HCT116 (cell line): Measurements from ENCODE around the gene IL17A. TPM values are rescaled to one million over a fixed set of nuclear protein-coding genes. Genes with fewer than 3 reads are reported as not detected.

ENCODE experiments used
- ATAC-seq: fragments of 200-7000 bp; cut with Tn5 transposase; 2 replicates; pipeline ENCODE4 v1.9.1; 2020; ENCODE audit warnings: mild to moderate bottlenecking, moderate library complexity
- BruUV-seq: library from RNA; stranded (reverse); fragments of 400-500 nt; replicated peaks from 2 replicates; lab custom pipeline; 2021; lab: Mats Ljungman, UMichigan
- CTCF ChIA-PET: fragments of 300-600 bp; sonication (Branson Sonifier 250); formaldehyde crosslinking; loops from one replicate; lab custom pipeline; 2021; ENCODE audit warnings: antibody characterized with exemption; lab: Charles Lee
- POLR2A ChIA-PET: fragments of 300-600, 350-600 bp; sonication (Branson Sonifier 250); formaldehyde crosslinking; loops from one replicate; lab custom pipeline; 2021; ENCODE audit warnings: antibody characterized with exemption; lab: Charles Lee
- RAD21 ChIA-PET, 2 experiments: fragments of 300-600 bp; sonication (Branson Sonifier 250); formaldehyde crosslinking; loops; one replicate each; lab custom pipeline; 2023; ENCODE audit warnings: low total read pairs in 2 of 2; ENCODE audit not compliant: uncharacterized antibody in 2 of 2, unreplicated experiment in 2 of 2, low non-redundant PET in 1 of 2; lab: Charles Lee
- DNase-seq: peaks from one replicate; pipeline ENCODE4 v3.0.0-alpha.2; 2010; ENCODE audit warnings: low read depth, low spot score
- H2AFZ ChIP-seq: fragments of 200-600 bp; shearing (Covaris generic), sonication (generic); 2 replicates; pipeline ENCODE4 v1.6.1; 2017; ENCODE audit warnings: low read depth, mixed run types, mixed read lengths, antibody characterized with exemption, low read length; ENCODE audit not compliant: poor library complexity, severe bottlenecking
- H3K27ac ChIP-seq: 2 replicates; pipeline ENCODE4 v1.5.1; 2012; ENCODE audit warnings: low read depth, low read length
- H3K27me3 ChIP-seq: fragments of 200-600 bp; sonication (generic); 2 replicates; pipeline ENCODE4 v1.6.1; 2016; ENCODE audit warnings: mixed run types, low read length, mixed read lengths; ENCODE audit not compliant: insufficient read depth
- H3K36me3 ChIP-seq, 2 experiments: fragments of 200-500 bp in 1 of 2; fragments of 200-600 bp in 1 of 2; sonication (Bioruptor generic) in 1 of 2; sonication (generic) in 1 of 2; 2 replicates each; pipeline versions ENCODE4 v1.5.1 to v1.6.1; 2014 to 2016; ENCODE audit warnings: low read length in 2 of 2, inconsistent platforms in 1 of 2, mixed read lengths in 1 of 2, mixed run types in 1 of 2; ENCODE audit not compliant: insufficient read depth in 2 of 2, control insufficient read depth in 1 of 2
- H3K4me1 ChIP-seq, 2 experiments: fragments of 200-600 bp in 1 of 2; sonication (generic) in 1 of 2; 2 replicates each; pipeline versions ENCODE4 v1.5.1 to v1.6.1; 2012 to 2017; ENCODE audit warnings: low read length in 2 of 2, inconsistent platforms in 1 of 2, mild to moderate bottlenecking in 1 of 2, mixed read lengths in 1 of 2, mixed run types in 1 of 2, moderate library complexity in 1 of 2; ENCODE audit not compliant: insufficient read depth in 2 of 2, control insufficient read depth in 1 of 2
- H3K4me2 ChIP-seq: fragments of 200-600 bp; sonication (generic); 2 replicates; pipeline ENCODE4 v1.6.1; 2017; ENCODE audit warnings: mixed run types, low read length, mixed read lengths
- H3K4me3 ChIP-seq, 2 experiments: fragments of 200-600 bp in 1 of 2; sonication (generic) in 1 of 2; replicated peaks in 1 of 2; 2 replicates each; pipeline ENCODE4 v1.5.1; 2011 to 2016; ENCODE audit warnings: low read length in 2 of 2, control low read depth in 1 of 2, low read depth in 1 of 2, mild to moderate bottlenecking in 1 of 2, mixed read lengths in 1 of 2, mixed run types in 1 of 2
- H3K79me2 ChIP-seq: fragments of 200-600 bp; sonication (generic); 2 replicates; pipeline ENCODE4 v1.6.1; 2017; ENCODE audit warnings: mild to moderate bottlenecking, mixed run types, low read length, moderate library complexity, mixed read lengths; ENCODE audit not compliant: insufficient read depth
- H3K9ac ChIP-seq: fragments of 200-600 bp; sonication (generic); 2 replicates; pipeline ENCODE4 v1.6.1; 2016; ENCODE audit warnings: low read length, mixed read lengths
- H3K9me2 ChIP-seq: fragments of 200-600 bp; sonication (generic), shearing (Covaris generic); 2 replicates; pipeline ENCODE4 v1.6.1; 2017; ENCODE audit warnings: mixed run types, mild to moderate bottlenecking, moderate library complexity; ENCODE audit not compliant: insufficient read depth
- H3K9me3 ChIP-seq, 2 experiments: fragments of 200-500 bp in 1 of 2; fragments of 200-600 bp in 1 of 2; sonication (Bioruptor generic) in 1 of 2; sonication (generic) in 1 of 2; 2 replicates each; pipeline ENCODE4 v1.6.1; 2014 to 2017; ENCODE audit warnings: low read length in 2 of 2, mixed read lengths in 2 of 2, inconsistent platforms in 1 of 2, low read depth in 1 of 2, mild to moderate bottlenecking in 1 of 2, mixed run types in 1 of 2, moderate library complexity in 1 of 2; ENCODE audit not compliant: control insufficient read depth in 1 of 2, insufficient read depth in 1 of 2
- H4K20me1 ChIP-seq: fragments of 200-600 bp; sonication (generic), shearing (Covaris generic); 2 replicates; pipeline ENCODE4 v1.6.1; 2017; ENCODE audit warnings: mixed run types, mild to moderate bottlenecking, moderate library complexity; ENCODE audit not compliant: insufficient read depth
- ATF3 ChIP-seq: IDR thresholded peaks from 2 replicates; pipeline ENCODE4 v1.6.1; 2012
- CTCF ChIP-seq, 3 experiments: fragments of 200-600 bp in 1 of 3; sonication (generic) in 1 of 3; IDR thresholded peaks in 2 of 3; conservative IDR thresholded peaks in 1 of 3; 2 replicates each; pipeline ENCODE4 v1.5.1; 2012 to 2017; ENCODE audit warnings: low read depth in 2 of 3, low read length in 2 of 3, antibody characterized with exemption in 1 of 3, borderline replicate concordance in 1 of 3, control low read depth in 1 of 3, mild to moderate bottlenecking in 1 of 3, mixed read lengths in 1 of 3, mixed run types in 1 of 3, moderate library complexity in 1 of 3; ENCODE audit not compliant: insufficient read depth in 1 of 3
- EGR1 ChIP-seq: IDR thresholded peaks from 2 replicates; pipeline ENCODE4 v1.6.1; 2012; ENCODE audit warnings: low read depth
- ELF1 ChIP-seq: IDR thresholded peaks from 2 replicates; pipeline ENCODE4 v1.6.1; 2012; ENCODE audit warnings: low read depth, borderline replicate concordance
- EZH2 ChIP-seq: fragments of 200-600 bp; sonication (generic); IDR thresholded peaks from 2 replicates; pipeline ENCODE4 v1.6.1; 2017; ENCODE audit warnings: antibody characterized with exemption, mixed run types
- EZH2phosphoT487 ChIP-seq: fragments of 200-600 bp; IDR thresholded peaks from 2 replicates; pipeline ENCODE4 v1.6.1; 2018; ENCODE audit warnings: antibody characterized with exemption, borderline replicate concordance
- FOSL1 ChIP-seq: IDR thresholded peaks from 2 replicates; pipeline ENCODE4 v1.6.1; 2012; ENCODE audit warnings: low read depth
- JUND ChIP-seq: IDR thresholded peaks from 2 replicates; pipeline ENCODE4 v1.6.1; 2012
- MAX ChIP-seq: IDR thresholded peaks from 2 replicates; pipeline ENCODE4 v1.6.1; 2012
- POLR2A ChIP-seq: IDR thresholded peaks from 2 replicates; pipeline ENCODE4 v1.7.0; 2011; ENCODE audit warnings: borderline replicate concordance; ENCODE audit not compliant: insufficient read depth, insufficient read length; ENCODE audit errors: extremely low read depth
- RAD21 ChIP-seq: IDR thresholded peaks from 2 replicates; pipeline ENCODE4 v1.6.1; 2012; ENCODE audit warnings: low read depth, mild to moderate bottlenecking
- REST ChIP-seq: IDR thresholded peaks from 2 replicates; pipeline ENCODE4 v1.6.1; 2012; ENCODE audit warnings: low read depth
- SIN3A ChIP-seq: IDR thresholded peaks from 2 replicates; pipeline ENCODE4 v1.6.1; 2012; ENCODE audit warnings: low read depth
- SP1 ChIP-seq: IDR thresholded peaks from 2 replicates; pipeline ENCODE4 v1.6.1; 2012; ENCODE audit warnings: low read depth
- SRF ChIP-seq: IDR thresholded peaks from 2 replicates; pipeline ENCODE4 v1.6.1; 2012; ENCODE audit warnings: low read depth
- TCF7L2 ChIP-seq: IDR thresholded peaks from 2 replicates; pipeline ENCODE4 v1.7.0; 2011; ENCODE audit warnings: borderline replicate concordance, inconsistent platforms; ENCODE audit not compliant: insufficient read depth, insufficient read length; ENCODE audit errors: extremely low read depth
- YY1 ChIP-seq: IDR thresholded peaks from 2 replicates; pipeline ENCODE4 v1.6.1; 2011; ENCODE audit warnings: low read length, low read depth, moderate library complexity, mild to moderate bottlenecking; ENCODE audit not compliant: insufficient replicate concordance; ENCODE audit errors: extremely low read depth
- ZBTB33 ChIP-seq: IDR thresholded peaks from 2 replicates; pipeline ENCODE4 v1.6.1; 2011; ENCODE audit warnings: mild to moderate bottlenecking, low read length, moderate library complexity; ENCODE audit not compliant: insufficient replicate concordance; ENCODE audit errors: extremely low read depth
- ZFX ChIP-seq: fragments of 450-650 bp; IDR thresholded peaks from 2 replicates; pipeline ENCODE4 v1.6.1; 2017
- intact Hi-C: fragments of 100-400 bp; cut with micrococcal nuclease; formaldehyde crosslinking; loops from 2 replicates; pipeline ENCODE4 v1.10.0; 2022
- total RNA-seq: library from RNA; stranded (reverse); gene quantifications from one replicate; pipeline ENCODE4 v1.2.1, GENCODE V29; 2021; ENCODE audit not compliant: unreplicated experiment

The IL17A gene
- total RNA-seq, 1 experiment from 2014 or later: not detected

- no TSS peak for BruUV-seq
- RAD21 ChIA-PET: no interaction called here
- Histone ChIP-seq H3K79me2 (no peaks in the 10 kb centered on the region), H3K9me3 (no peaks in the 10 kb centered on the region), H2AFZ (no peak overlapping the region), H3K4me2 (no peak overlapping the region), H3K27ac (no peak overlapping the region), H3K9me2 (no peaks in the 10 kb centered on the region), H3K27me3 (no peaks in the 10 kb centered on the region), H3K9ac (no peak overlapping the region), H4K20me1 (no peaks in the 10 kb centered on the region), H3K4me3 (no peak overlapping the region), H3K4me1 (no peaks in the 10 kb centered on the region), H3K36me3 (no peaks in the 10 kb centered on the region)
- intact Hi-C loops: no loop called here
- TF ChIP-seq ZFX (no peak), EGR1 (no peak), RAD21 (no peak), FOSL1 (no peak), ATF3 (no peak), EZH2 (no peak), SRF (no peak), ELF1 (no peak), POLR2A (no peak), REST (no peak), YY1 (no peak), JUND (no peak), SIN3A (no peak), SP1 (no peak), TCF7L2 (no peak), EZH2phosphoT487 (no peak), ZBTB33 (no peak), MAX (no peak), CTCF (IDR thresholded peaks at IDR 0.05 in 2 of 3, conservative IDR thresholded peaks at IDR 0.05 in 1 of 3; ENCODE audit: borderline replicate concordance in 1 of 3, insufficient read depth in 1 of 3, low read depth in 2 of 3, low read length in 2 of 3) (no peak)
- no peak for DNase-seq
- no peak for ATAC-seq
- CTCF ChIA-PET: interaction anchor here (0.6 to 2.7 kb wide), 6 partner anchors 69 to 509 kb away, joined by 3 to 21 read pairs (median 4); no protein-coding TSS in a partner anchor
- POLR2A ChIA-PET: no interaction called here
Measured at GRCh38 chr6:52164319-52165094, 21.7 kb upstream of the IL17A start.
